ENCODE results near the gene ABHD16A.

DNA sequence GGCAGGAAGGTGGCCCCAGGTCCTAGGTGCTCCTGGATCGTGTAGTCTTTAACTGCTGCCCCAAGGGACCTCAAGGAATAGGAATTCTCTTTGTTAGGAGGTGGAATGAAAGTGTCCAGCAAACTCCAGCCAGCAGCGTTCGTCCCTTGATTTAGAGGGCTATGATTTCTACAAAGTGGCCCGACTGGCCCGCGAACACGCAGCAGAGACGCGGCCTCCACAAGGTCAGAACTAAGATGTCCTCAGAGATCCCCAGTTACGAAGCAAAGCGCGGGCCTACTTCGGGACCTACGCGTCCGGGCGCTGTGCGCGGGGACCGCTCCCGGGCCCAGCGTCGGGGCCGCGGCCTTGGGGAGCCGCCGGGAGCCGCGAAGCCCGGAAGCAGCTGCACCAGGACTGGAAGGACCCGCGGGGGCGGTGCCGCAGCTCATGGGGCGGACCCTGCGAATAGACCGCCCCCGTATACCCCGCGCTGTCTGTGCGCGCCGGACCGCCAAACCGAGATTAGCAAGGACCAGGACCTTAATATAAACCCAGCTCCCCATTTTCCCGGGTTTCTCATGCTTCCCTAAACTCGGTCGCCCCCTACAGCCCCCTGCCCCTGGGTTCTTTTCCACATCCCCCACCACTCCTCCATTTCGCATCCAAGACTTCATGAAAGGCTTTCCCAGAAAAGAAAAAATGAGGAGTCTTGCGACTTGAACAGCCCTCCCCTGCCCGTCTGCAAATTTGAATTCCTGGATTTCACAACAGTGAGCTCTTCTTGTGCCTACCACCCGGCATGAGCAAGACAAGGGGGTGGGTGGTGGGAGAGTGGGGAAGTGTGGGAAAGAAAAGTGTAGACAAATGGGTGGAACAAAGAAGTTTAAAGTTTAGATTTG, 42.5 kb downstream of the ABHD16A start, which contains the start of gene C6orf47:
- no peak for TF ChIP-seq GATA2 (IDR thresholded peaks at IDR 0.05; ENCODE audit: low read depth, low read length)
- TF ChIP-seq GATA3 (IDR thresholded peaks at IDR 0.05; ENCODE audit: low read depth, low read length), result no peak

Data from SH-SY5Y (cell line).